ENCODE measurements around the gene ZNF428. TPM values are rescaled to one million over a fixed set of nuclear protein-coding genes. Genes with fewer than 3 reads are reported as not detected.

ZNF428 gene
- total and polyA plus RNA-seq, 4 donors = 6.5 to 22.1 (median 14.4) TPM

GRCh38 chr19:43595999-43596841 lies 23.2 kb downstream of the ZNF428 start, which contains the start of the genes IRGQ and ZNF576:
TSS of gene IRGQ (minus strand) at chr19:43596134. CDS start at chr19:43595338, 796 bp downstream.
TSS of gene ZNF576 (plus strand) at chr19:43596595. CDS start at chr19:43597109, 514 bp downstream.
- Histone ChIP-seq H3K9ac (ENCODE audit: low read depth in 1 of 2, low read length in 2 of 2) (peak within 1 kb of the TSS; percentile 93 to 96), H3K4me3 (ENCODE audit: low read depth in 1 of 3, low read length in 3 of 3) (peak within 1 kb of the TSS; percentile 70 to 90 (median 81)), H3K27ac (ENCODE audit: low read depth in 1 of 2, low read length in 2 of 2) (peak within 1 kb of the TSS; percentile 89 to 97), H3K4me1 (ENCODE audit: control insufficient read depth in 4 of 4, insufficient read depth in 4 of 4, low read length in 3 of 4) (peaks cover 6 to 40% (median 33%) of the 10 kb centered on the region in 4 donors), H3K36me3 (ENCODE audit: control insufficient read depth in 4 of 4, insufficient read depth in 3 of 4, low read depth in 1 of 4, low read length in 3 of 4) (peaks cover 8 to 25% (median 16%) of the 10 kb centered on the region in 4 donors), H3K27me3 (ENCODE audit: control insufficient read depth in 4 of 4, insufficient read depth in 4 of 4, low read length in 3 of 4) (no peaks in the 10 kb centered on the region), H3K9me3 (ENCODE audit: control insufficient read depth in 4 of 4, low read length in 3 of 4) (no peaks in the 10 kb centered on the region)
- TF ChIP-seq ZBTB33 (IDR thresholded peaks at IDR 0.05) (peak; percentile 97), GABPA (IDR thresholded peaks at IDR 0.05 in 1 of 2, conservative IDR thresholded peaks at IDR 0.05 in 1 of 2) (peak in 1 of 2 donors; percentile 74), ATF3 (IDR thresholded peaks at IDR 0.05) (peak; percentile 71), MAX (IDR thresholded peaks at IDR 0.05) (peak; percentile 84), REST (IDR thresholded peaks at IDR 0.05) (peak; percentile 76), CTCF (IDR thresholded peaks at IDR 0.05; ENCODE audit: low read depth, low read length, missing input control) (no peak), TAF1 (conservative IDR thresholded peaks at IDR 0.05) (no peak), NR2F2 (IDR thresholded peaks at IDR 0.05) (peak; percentile 87), HNF4A (conservative IDR thresholded peaks at IDR 0.05) (peak in 1 of 2 donors; percentile 35), HNF4G (IDR thresholded peaks at IDR 0.05) (no peak), RXRA (IDR thresholded peaks at IDR 0.05) (peak; percentile 35 to 49), FOXA2 (IDR thresholded peaks at IDR 0.05) (no peak), SP1 (IDR thresholded peaks at IDR 0.05) (peak; percentile 69), JUND (IDR thresholded peaks at IDR 0.05) (peak; percentile 82 to 91), YY1 (IDR thresholded peaks at IDR 0.05) (peak; percentile 91), EGR1 (IDR thresholded peaks at IDR 0.05; ENCODE audit: low read depth in 2 of 2) (peak in 1 of 2 donors; percentile 62), RAD21 (IDR thresholded peaks at IDR 0.05) (peak; percentile 34 to 42), FOXA1 (IDR thresholded peaks at IDR 0.05) (peak; percentile 29)
- peak; percentile 99 for DNase-seq (ENCODE audit: low spot score)
- WGBS = under 1% methylated on average over 60 of the region's 60 CpGs
